ENCODE measurements around the gene SHLD1. TPM values are rescaled to one million over a fixed set of nuclear protein-coding genes. Genes with fewer than 3 reads are reported as not detected.
"Not testable (repeated sequence)": the region's sequence is repeated elsewhere in the genome, so short reads cannot be mapped to it uniquely, and the experiment has no call there.

SHLD1 gene
- total RNA-seq, 2 donors from 2014 or later: 9.2 to 9.4 TPM

DNA sequence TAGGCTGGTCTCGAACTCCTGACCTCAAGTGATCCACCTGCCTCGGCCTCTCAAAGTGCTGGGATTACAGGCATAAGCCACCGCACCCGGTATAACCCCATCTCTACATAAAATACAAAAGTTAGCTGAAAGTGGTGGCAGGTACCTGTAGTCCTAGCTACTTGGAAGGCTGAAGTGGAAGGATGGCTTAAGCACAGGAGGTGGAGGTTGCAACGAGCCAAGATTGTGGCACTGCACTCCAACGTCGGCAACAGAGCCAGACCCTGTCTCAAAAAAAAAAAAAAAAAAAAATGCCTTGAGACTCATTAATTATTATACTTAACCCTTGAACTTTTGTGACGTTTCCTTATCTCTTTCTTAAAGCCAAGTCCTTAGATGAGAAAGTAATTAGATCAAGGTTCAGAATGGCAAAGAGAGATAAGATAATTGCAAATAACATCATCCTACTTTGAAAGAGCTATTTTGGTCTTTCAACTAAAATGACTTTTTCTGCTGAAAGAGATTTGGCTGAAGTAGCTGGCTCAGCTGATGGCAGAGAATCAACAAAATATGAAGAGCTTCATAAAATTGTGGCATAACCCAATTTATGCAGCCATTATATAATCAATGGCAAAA is 4.7 kb upstream of the SHLD1 start:
- Mint-ChIP-seq H3K27ac (no peak overlapping the region), H3K4me3 (no peak overlapping the region), H3K4me1 (peaks cover 3% of the 10 kb centered on the region), H3K27me3 (no peaks in the 10 kb centered on the region), H3K36me3 (ENCODE audit: low read depth) (peaks cover 3% of the 10 kb centered on the region)
- DNase-seq (no peak), ATAC-seq (no peak)
- H3K9me3 ChIP-seq (ENCODE audit: control insufficient read depth, low read length, poor library complexity, severe bottlenecking): no peaks in the 10 kb centered on the region

DNA sequence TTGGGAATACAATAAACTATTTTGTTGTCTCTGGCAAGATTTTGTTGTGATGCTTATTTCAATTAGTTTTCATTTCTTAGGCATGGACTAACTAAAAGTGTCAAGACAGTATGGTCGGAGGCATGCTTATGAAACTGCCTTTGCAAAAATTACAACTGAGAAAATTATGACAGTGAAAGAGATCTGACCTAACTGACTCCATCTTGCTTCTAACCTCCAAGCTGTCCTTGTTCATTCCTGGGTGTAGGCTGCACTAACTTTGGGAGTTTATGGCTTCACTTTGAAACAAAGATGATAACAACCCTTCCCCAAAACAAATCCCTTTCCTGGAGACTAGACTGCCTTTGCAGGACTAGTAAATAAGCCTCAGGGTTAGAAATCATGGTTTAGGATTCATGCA is 4.1 kb upstream of the SHLD1 start:
- Mint-ChIP-seq H3K4me3 (no peak overlapping the region), H3K27ac (no peak overlapping the region), H3K36me3 (ENCODE audit: low read depth) (peaks cover 3% of the 10 kb centered on the region), H3K4me1 (peaks cover 3% of the 10 kb centered on the region), H3K27me3 (no peaks in the 10 kb centered on the region)
- H3K9me3 ChIP-seq (ENCODE audit: control insufficient read depth, low read length, poor library complexity, severe bottlenecking): no peaks in the 10 kb centered on the region
- DNase-seq: no peak
- ATAC-seq: no peak

DNA sequence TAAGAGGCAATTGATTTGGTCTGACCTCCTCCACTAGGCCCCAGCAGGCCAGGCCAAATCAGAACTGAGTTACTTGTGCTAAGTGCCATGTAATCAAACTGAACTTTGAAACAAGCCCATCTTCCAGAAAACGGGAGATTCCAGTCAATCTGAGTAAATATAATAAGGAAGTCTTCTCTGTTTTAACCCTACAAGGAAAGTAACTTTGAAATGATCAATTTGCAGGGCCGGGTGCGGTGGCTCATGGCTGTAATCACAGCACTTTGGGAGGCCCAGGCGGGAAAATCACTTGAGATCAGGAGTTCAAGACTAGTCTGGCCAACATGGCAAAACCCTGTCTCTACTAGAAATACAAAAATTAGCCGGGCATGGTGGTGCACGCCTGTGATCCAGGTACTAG is 2.0 kb upstream of the SHLD1 start:
- Mint-ChIP-seq H3K4me3 (no peak overlapping the region), H3K4me1 (peaks cover 11% of the 10 kb centered on the region), H3K36me3 (ENCODE audit: low read depth) (peaks cover 3% of the 10 kb centered on the region), H3K27me3 (no peaks in the 10 kb centered on the region), H3K27ac (no peak overlapping the region)
- no peak for ATAC-seq
- no peaks in the 10 kb centered on the region for H3K9me3 ChIP-seq (ENCODE audit: control insufficient read depth, low read length, poor library complexity, severe bottlenecking)
- no peak for DNase-seq

DNA sequence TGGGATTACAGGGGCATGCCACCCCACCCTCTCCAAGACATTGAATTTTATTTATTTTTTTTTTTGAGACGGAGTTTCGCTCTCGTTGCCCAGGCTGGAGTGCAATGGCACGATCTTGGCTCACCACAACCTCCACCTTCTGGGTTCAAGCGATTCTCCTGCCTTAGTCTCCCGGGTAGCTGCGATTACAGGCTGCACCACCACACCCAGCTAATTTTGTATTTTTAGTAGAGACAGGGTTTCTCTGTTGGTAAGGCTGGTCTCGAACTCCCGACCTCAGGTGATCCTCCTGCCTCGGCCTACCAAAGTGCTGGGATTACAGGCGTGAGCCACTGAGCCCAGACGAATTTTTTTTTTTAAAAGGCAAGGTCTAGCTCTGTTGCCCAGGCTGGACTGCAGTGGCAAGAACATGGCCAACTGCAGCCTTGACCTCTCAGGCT is 669 bp upstream of the SHLD1 start:
- ATAC-seq; H3K27me3 Mint-ChIP-seq; H3K9me3 ChIP-seq (ENCODE audit: control insufficient read depth, low read length, poor library complexity, severe bottlenecking); H3K4me3 Mint-ChIP-seq; H3K36me3 Mint-ChIP-seq (ENCODE audit: low read depth); DNase-seq: not testable (repeated sequence)
- Mint-ChIP-seq H3K4me1 (peaks cover 14% of the 10 kb centered on the region), H3K27ac (peak overlapping the region; percentile 90)

DNA sequence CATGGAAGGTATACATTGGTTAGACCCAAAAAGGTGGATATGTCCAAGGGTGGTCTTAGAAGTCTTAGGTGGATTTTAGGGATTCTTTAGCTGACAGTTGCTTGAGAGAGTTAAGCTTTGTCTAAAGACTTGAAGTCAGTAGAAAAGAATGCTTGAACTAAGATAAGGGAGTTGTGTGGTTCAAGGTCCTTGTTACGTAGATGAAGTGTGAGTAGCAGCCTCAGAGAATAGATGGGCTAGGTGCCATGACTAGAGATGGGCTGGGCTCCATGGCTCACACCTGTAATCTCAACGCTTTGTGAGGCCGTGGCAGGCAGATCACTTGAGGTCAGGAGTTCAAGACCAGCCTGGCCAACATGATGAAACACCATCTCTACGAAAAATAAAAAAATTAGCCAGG is 1.7 kb downstream of the SHLD1 start:
- DNase-seq (no peak), ATAC-seq (no peak)
- Mint-ChIP-seq H3K27me3 (no peaks in the 10 kb centered on the region), H3K36me3 (ENCODE audit: low read depth) (peaks cover 3% of the 10 kb centered on the region), H3K4me3 (peak overlapping the region; percentile 92), H3K4me1 (peaks cover 19% of the 10 kb centered on the region), H3K27ac (peak overlapping the region; percentile 90)
- H3K9me3 ChIP-seq (ENCODE audit: control insufficient read depth, low read length, poor library complexity, severe bottlenecking): no peaks in the 10 kb centered on the region

DNA sequence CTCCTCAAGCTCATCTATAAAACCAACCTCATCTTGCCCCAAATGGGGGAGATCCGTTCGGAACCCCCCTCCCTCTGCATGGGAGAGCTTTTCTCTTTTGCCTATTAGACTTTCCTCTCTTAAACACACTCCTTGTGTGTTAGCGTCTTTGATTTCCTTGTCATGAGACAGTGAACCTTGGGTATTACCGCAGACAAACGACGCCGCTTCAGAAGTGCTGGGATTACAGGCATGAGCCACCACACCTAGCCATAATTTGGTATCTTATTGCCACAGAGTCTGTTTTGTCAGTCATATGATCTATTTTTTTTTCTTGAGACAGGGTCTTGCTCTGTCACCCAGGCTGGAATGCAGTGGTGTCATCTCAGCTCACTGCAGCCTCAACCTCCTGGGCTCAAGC is 3.6 kb downstream of the SHLD1 start:
- ATAC-seq (no peak), DNase-seq (no peak)
- H3K4me1 Mint-ChIP-seq: peaks cover 23% of the 10 kb centered on the region
- peak overlapping the region; percentile 53 for H3K27ac Mint-ChIP-seq
- H3K9me3 ChIP-seq (ENCODE audit: control insufficient read depth, low read length, poor library complexity, severe bottlenecking): no peaks in the 10 kb centered on the region
- no peak overlapping the region for H3K4me3 Mint-ChIP-seq
- H3K27me3 Mint-ChIP-seq: no peaks in the 10 kb centered on the region
- H3K36me3 Mint-ChIP-seq (ENCODE audit: low read depth): peaks cover 3% of the 10 kb centered on the region

DNA sequence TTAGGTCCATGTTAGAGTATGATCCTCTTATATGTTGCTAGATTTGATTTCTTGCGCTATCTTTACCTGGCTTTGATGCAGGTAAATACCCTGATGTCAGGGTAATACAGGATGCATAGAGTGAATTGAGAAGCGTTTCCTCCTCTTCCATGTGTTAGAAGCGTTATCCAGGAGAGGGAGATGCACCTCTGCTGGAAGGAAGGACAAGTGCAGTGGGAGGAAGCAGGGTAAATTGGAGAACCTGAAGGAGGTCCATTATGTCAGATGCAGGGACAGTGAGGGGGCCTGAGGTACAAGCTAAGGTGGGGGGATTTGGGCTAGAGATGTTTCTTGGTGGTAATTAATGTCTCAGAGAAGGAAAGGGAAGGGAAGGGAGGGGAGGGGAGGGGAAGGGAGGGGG is 7.7 kb downstream of the SHLD1 start:
- no peak overlapping the region for H3K27ac Mint-ChIP-seq
- H3K4me1 Mint-ChIP-seq: peaks cover 23% of the 10 kb centered on the region
- DNase-seq (no peak), ATAC-seq (no peak)
- no peak overlapping the region for H3K4me3 Mint-ChIP-seq
- no peaks in the 10 kb centered on the region for H3K9me3 ChIP-seq (ENCODE audit: control insufficient read depth, low read length, poor library complexity, severe bottlenecking)
- no peaks in the 10 kb centered on the region for H3K27me3 Mint-ChIP-seq
- H3K36me3 Mint-ChIP-seq (ENCODE audit: low read depth): peaks cover 14% of the 10 kb centered on the region

DNA sequence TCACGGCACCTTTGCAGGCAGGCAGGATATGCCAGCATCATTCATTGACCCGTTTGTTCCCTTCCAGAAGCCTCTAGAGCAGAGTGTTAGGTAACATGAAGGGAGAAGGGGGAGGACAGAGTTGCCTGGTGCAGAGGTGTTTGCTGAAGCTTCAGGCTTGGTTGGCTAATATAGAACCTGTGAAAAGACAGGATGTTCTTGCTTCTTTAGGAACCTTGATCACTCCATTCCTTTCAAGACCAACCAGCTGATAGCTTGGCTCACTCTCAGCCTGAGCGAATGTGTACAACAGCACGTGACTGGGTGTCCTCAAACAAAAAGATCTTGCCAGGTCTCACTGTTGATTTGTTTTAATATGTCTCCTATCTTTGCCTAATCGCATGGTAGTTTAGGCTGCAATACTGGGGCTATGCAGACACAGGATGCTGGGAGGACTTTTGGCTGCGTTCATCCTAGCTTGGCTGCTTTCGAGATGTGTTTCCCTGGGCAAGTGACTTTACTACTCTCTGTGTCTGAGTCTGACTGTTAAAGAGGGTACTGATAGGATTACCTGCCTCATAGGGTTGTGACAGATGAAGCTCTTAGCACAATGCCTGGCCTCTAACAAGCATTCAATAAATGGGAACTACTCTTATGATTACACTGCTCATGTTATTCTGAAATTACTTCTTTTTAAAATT is 16.0 kb downstream of the SHLD1 start:
- Mint-ChIP-seq H3K27ac (peak overlapping the region; percentile 88), H3K36me3 (ENCODE audit: low read depth) (no peaks in the 10 kb centered on the region), H3K27me3 (no peaks in the 10 kb centered on the region), H3K4me3 (no peak overlapping the region), H3K4me1 (peaks cover 27% of the 10 kb centered on the region)
- no peak for ATAC-seq
- DNase-seq: no peak
- no peaks in the 10 kb centered on the region for H3K9me3 ChIP-seq (ENCODE audit: control insufficient read depth, low read length, poor library complexity, severe bottlenecking)

DNA sequence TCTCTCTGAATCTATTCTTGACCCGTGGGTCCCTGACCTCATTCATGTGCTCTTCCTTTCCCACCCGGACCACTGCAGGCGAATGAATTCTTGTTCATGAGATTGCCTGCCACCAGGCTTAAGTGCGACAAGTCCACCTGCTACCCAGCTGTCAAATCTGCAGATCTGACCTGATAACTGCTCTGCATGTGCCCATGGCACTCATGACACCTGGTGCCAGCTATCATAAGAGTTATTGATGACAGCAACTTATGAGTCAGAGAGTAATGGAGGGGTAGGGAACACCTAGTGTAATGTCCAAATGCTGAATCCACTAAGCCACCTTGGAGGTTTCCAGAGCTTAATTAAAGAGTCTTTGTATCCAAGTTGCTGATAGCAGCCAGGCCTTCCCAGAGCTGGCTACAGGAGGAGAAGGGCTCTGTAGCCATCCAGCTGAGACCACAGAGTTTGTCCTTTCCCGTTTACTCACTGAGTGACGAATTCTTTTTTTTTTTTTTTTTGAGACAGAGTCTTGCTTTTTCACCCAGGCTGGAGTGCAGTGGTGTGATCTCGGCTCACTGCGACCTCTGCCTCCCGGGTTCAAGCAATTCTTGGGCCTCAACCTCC is 17.4 kb downstream of the SHLD1 start:
- H3K9me3 ChIP-seq (ENCODE audit: control insufficient read depth, low read length, poor library complexity, severe bottlenecking): no peaks in the 10 kb centered on the region
- Mint-ChIP-seq H3K4me1 (peaks cover 30% of the 10 kb centered on the region), H3K36me3 (ENCODE audit: low read depth) (no peaks in the 10 kb centered on the region)

DNA sequence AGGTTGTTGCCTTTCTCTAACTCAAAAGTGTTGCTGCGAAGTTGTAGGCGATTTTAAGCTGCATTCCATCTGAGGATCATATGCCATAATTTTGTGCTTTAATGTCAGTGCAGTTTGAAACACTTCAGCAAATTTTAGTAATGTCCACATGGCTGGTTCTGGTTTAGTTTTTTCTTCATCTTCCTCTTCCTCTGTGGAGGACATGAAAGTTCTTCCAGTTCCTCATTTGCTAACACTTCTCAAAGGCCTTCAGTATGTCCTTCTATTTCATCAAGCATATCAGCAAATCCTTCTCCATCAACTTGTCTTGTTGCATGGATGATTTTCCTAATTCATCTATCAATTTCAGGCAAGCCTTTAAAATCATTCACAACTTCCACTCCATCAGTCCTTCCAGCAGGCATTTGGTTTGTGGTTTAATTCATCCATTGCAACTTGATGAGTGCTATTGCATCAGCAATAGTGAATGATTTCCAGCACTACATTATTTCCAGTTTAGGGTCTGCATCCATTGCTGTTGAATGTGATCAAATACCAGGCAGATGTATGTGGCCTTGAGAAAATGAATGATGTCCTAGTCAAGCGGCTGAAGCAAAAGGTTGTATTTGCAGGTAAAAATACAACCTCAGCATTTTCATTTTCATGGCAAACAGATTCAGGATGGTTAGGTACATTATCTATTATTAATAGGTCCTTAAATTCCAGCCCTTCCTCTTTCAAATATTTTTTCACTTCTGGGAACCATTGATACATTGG is 20.2 kb downstream of the SHLD1 start:
- no peaks in the 10 kb centered on the region for H3K9me3 ChIP-seq (ENCODE audit: control insufficient read depth, low read length, poor library complexity, severe bottlenecking)
- peaks cover 31% of the 10 kb centered on the region for H3K4me1 Mint-ChIP-seq
- H3K27me3 Mint-ChIP-seq: no peaks in the 10 kb centered on the region
- DNase-seq (no peak), ATAC-seq (no peak)
- peaks cover 9% of the 10 kb centered on the region for H3K36me3 Mint-ChIP-seq (ENCODE audit: low read depth)
- no peak overlapping the region for H3K4me3 Mint-ChIP-seq
- H3K27ac Mint-ChIP-seq: peak overlapping the region; percentile 27

More for the DNA sequence above, 17.4 kb downstream of the SHLD1 start:
- H3K4me3 Mint-ChIP-seq: no peak overlapping the region
- peak overlapping the region; percentile 88 for H3K27ac Mint-ChIP-seq
- DNase-seq (no peak), ATAC-seq (no peak)
- H3K27me3 Mint-ChIP-seq: no peaks in the 10 kb centered on the region

DNA sequence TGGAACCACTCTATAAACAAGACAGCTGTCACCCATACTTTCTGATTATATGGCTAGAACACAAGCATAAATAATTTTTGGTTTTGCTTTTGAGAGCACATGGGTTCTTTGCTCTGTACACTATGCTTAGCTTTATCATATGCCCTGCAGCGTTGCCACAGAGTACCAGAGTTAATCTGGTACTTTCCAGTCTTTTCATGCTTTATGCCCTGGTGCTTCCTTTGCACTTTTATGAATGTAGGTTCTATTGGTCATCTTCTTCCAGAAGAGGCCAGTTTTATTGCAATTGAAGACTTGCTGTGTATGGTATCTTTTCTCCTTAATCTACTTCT is 20.8 kb downstream of the SHLD1 start:
- ATAC-seq (no peak), DNase-seq (no peak)
- H3K4me3 Mint-ChIP-seq: no peak overlapping the region
- no peaks in the 10 kb centered on the region for H3K9me3 ChIP-seq (ENCODE audit: control insufficient read depth, low read length, poor library complexity, severe bottlenecking)
- peaks cover 30% of the 10 kb centered on the region for H3K4me1 Mint-ChIP-seq
- H3K27me3 Mint-ChIP-seq: no peaks in the 10 kb centered on the region
- peak overlapping the region; percentile 27 for H3K27ac Mint-ChIP-seq
- H3K36me3 Mint-ChIP-seq (ENCODE audit: low read depth): peaks cover 9% of the 10 kb centered on the region

DNA sequence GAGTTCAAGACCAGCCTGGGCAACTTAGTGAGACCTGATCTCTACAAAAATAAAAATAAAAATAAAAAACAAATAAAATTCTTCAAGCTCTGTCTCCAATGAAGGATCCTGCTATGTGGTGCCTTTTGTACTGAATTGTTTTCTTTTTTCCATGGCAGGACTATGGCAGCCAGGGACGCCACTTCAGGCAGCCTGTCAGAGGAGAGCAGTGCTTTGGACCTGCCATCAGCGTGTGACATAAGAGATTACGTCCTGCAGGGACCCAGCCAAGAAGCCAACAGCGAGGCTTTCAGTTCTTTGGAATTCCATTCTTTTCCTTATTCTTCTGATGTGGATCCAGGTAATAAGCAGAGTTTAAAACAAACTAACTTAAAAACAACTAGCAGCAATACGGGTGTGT is 22.5 kb downstream of the SHLD1 start:
- H3K36me3 Mint-ChIP-seq (ENCODE audit: low read depth): peaks cover 9% of the 10 kb centered on the region
- peaks cover 20% of the 10 kb centered on the region for H3K4me1 Mint-ChIP-seq
- H3K27ac Mint-ChIP-seq: peak overlapping the region; percentile 68
- H3K27me3 Mint-ChIP-seq: no peaks in the 10 kb centered on the region
- H3K4me3 Mint-ChIP-seq: no peak overlapping the region
- no peaks in the 10 kb centered on the region for H3K9me3 ChIP-seq (ENCODE audit: control insufficient read depth, low read length, poor library complexity, severe bottlenecking)
- ATAC-seq (no peak), DNase-seq (no peak)

DNA sequence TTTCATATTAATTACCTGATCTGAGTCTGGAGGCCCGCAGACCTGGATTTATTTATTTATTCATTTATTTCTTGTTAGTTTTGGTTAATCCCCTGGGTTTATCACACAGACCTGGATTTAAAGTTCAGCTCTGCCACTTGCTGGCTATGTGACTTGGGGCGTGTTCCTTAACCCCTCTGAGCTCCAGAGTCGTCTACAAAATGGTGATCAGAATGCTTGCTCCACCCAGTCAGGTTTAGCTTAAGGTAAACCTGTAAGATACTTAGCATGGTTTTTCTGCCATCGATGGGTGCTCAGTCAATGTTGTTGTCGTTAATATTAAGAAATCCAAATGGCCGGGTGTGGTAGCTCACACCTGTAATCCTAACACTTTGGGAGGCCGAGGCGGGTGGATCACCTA is 23.4 kb downstream of the SHLD1 start:
- Mint-ChIP-seq H3K4me1 (peaks cover 17% of the 10 kb centered on the region), H3K27ac (peak overlapping the region; percentile 68), H3K4me3 (no peak overlapping the region), H3K27me3 (no peaks in the 10 kb centered on the region), H3K36me3 (ENCODE audit: low read depth) (peaks cover 10% of the 10 kb centered on the region)
- ATAC-seq: no peak
- no peaks in the 10 kb centered on the region for H3K9me3 ChIP-seq (ENCODE audit: control insufficient read depth, low read length, poor library complexity, severe bottlenecking)
- DNase-seq: no peak
